C4-2B (cell line): Measurements from ENCODE around the gene THADA.

Experiments used
- ZFX ChIP-seq: fragments of 450-650 bp; IDR thresholded peaks from 2 replicates; pipeline ENCODE4 v1.6.1; 2017
- TF ChIP-seq, protein P1 (sequence below): fragments of 450-650 bp; conservative IDR thresholded peaks from 2 replicates; pipeline ENCODE4 v1.5.1; 2017; ENCODE audit warnings: mild to moderate bottlenecking

DNA sequence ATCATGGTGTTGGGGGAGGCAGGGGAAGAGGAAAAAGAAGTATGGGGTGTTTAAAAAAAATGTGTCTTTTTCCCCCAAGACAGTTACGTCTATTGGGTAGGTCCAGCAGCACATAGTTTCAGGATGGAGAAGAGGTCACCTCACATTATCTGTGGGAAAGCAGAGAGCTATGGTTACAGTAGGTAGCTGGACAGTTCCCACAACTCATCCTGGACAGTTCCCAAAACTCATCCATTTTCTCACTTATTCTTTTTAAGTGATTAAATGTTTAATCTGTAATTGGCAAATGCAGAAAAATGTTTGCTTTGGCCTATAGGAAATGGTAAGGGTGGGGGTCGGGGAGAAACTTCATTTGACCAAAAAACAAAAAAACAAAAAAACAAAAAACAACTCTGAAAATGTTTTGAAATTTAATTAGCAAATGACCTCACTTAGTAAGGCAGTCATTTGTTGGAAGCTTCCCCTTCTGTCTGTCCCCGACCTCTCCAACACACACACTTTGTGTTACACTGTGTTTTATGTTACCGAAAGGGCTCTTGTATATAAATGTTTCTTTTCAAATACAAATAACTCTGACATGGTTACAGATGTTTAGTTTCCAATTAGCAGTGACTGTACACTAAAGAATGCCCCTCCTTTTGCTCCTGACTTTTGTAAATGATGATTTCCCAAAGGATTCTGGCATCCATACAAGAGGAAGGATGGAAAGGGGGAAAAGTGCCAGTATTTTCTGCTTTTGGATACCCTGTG is 196.1 kb downstream of the THADA start:
- TF ChIP-seq, protein P1, sequence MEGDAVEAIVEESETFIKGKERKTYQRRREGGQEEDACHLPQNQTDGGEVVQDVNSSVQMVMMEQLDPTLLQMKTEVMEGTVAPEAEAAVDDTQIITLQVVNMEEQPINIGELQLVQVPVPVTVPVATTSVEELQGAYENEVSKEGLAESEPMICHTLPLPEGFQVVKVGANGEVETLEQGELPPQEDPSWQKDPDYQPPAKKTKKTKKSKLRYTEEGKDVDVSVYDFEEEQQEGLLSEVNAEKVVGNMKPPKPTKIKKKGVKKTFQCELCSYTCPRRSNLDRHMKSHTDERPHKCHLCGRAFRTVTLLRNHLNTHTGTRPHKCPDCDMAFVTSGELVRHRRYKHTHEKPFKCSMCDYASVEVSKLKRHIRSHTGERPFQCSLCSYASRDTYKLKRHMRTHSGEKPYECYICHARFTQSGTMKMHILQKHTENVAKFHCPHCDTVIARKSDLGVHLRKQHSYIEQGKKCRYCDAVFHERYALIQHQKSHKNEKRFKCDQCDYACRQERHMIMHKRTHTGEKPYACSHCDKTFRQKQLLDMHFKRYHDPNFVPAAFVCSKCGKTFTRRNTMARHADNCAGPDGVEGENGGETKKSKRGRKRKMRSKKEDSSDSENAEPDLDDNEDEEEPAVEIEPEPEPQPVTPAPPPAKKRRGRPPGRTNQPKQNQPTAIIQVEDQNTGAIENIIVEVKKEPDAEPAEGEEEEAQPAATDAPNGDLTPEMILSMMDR, result no peak
- TF ChIP-seq ZFX, result no peak
